Nephron (organoid): ENCODE measurements around the gene SORL1.

Experiments
- H3K27ac Mint-ChIP-seq, 3 experiments: 2 replicates each; pipeline ENCODE4 v1.8.0; 2020; ENCODE audit warnings: mixed read lengths in 3 of 3, mild to moderate bottlenecking in 2 of 3, moderate library complexity in 1 of 3
- H3K27me3 Mint-ChIP-seq: 2 replicates; pipeline ENCODE4 v1.8.0; 2021; ENCODE audit warnings: low read depth, mild to moderate bottlenecking, moderate library complexity, mixed read lengths
- H3K36me3 Mint-ChIP-seq: 2 replicates; pipeline ENCODE4 v1.8.0; 2020; ENCODE audit warnings: low read depth, mixed read lengths
- H3K4me1 Mint-ChIP-seq: 2 replicates; pipeline ENCODE4 v1.8.0; 2020; ENCODE audit warnings: mixed read lengths
- H3K4me3 Mint-ChIP-seq, 3 experiments: 2 replicates each; pipeline ENCODE4 v1.8.0; 2020; ENCODE audit warnings: mild to moderate bottlenecking in 3 of 3, mixed read lengths in 3 of 3, moderate library complexity in 2 of 3
- H3K9me3 Mint-ChIP-seq: 2 replicates; pipeline ENCODE4 v1.8.0; 2020; ENCODE audit warnings: mixed read lengths
- CTCF ChIP-seq, 3 experiments: fragments of 200-600 bp; sonication (generic); IDR thresholded peaks; one replicate each; pipeline ENCODE4 v1.5.0; 2021; ENCODE audit warnings: antibody characterized with exemption in 3 of 3; ENCODE audit not compliant: unreplicated experiment in 3 of 3

The SORL1 gene

GRCh38 chr11:121467965-121468364, 15.9 kb downstream of the SORL1 start:
- peaks cover 23% of the 10 kb centered on the region for H3K27me3 Mint-ChIP-seq
- no peak for TF ChIP-seq CTCF (IDR thresholded peaks at IDR 0.05; ENCODE audit: unreplicated experiment in 3 of 3)
- no peaks in the 10 kb centered on the region for H3K9me3 Mint-ChIP-seq
- peaks cover 11% of the 10 kb centered on the region for H3K36me3 Mint-ChIP-seq
- H3K27ac Mint-ChIP-seq = peak overlapping the region; percentile 43 to 95 (median 53)
- no peak overlapping the region for H3K4me3 Mint-ChIP-seq
- H3K4me1 Mint-ChIP-seq = peaks cover 32% of the 10 kb centered on the region

GRCh38 chr11:121469910-121470309, 17.8 kb downstream of the SORL1 start:
- Mint-ChIP-seq H3K4me3 (no peak overlapping the region), H3K27ac (no peak overlapping the region), H3K36me3 (peaks cover 16% of the 10 kb centered on the region), H3K27me3 (peaks cover 26% of the 10 kb centered on the region), H3K9me3 (no peaks in the 10 kb centered on the region), H3K4me1 (peaks cover 24% of the 10 kb centered on the region)
- no peak for TF ChIP-seq CTCF (IDR thresholded peaks at IDR 0.05; ENCODE audit: unreplicated experiment in 3 of 3)

DNA sequence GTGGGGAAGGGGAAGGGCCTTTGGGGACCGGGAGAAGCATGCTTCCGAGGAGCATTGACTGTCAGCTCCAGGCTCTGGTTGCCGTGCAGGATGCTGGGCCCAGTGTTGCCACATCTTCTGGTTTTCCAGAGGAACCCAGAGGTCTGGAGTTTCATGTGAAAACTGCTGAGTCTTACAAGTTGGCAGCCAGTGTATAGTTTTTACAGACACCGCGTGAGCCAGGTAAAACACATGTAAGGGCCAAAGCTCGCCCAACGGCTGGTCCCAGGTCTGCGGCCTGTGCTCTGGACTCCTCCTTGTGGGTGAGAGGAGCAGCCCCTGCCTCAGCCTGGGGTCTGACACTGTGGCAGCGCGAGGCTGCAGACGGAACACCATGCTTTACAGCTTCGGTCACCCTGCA, 19.1 kb downstream of the SORL1 start:
- H3K36me3 Mint-ChIP-seq = peaks cover 16% of the 10 kb centered on the region
- H3K4me1 Mint-ChIP-seq = peaks cover 15% of the 10 kb centered on the region
- no peak overlapping the region for H3K4me3 Mint-ChIP-seq
- TF ChIP-seq CTCF (IDR thresholded peaks at IDR 0.05; ENCODE audit: unreplicated experiment in 3 of 3) = no peak
- peaks cover 23% of the 10 kb centered on the region for H3K27me3 Mint-ChIP-seq
- no peaks in the 10 kb centered on the region for H3K9me3 Mint-ChIP-seq
- H3K27ac Mint-ChIP-seq = no peak overlapping the region

DNA sequence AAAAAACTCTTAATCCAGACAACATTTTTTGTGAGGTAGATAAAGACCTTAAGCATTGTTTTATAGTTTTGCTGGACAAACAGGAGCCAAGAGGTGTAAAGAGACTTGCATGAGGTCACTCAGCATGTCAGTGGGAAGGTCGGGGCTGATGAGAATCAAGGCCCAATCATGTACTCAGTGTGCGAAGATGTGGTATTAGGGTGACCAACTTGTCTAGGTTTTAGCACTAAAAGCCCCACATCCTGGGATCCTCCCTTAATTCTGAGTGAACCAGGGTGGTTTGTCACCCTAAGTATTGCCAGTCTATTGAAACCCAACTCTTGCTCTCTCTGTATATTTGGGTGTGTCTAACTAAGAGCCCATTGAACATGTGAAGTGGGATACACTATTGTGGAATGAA, 20.2 kb downstream of the SORL1 start:
- Mint-ChIP-seq H3K4me1 (peaks cover 7% of the 10 kb centered on the region), H3K4me3 (no peak overlapping the region), H3K27me3 (peaks cover 17% of the 10 kb centered on the region), H3K9me3 (no peaks in the 10 kb centered on the region), H3K27ac (no peak overlapping the region), H3K36me3 (peaks cover 16% of the 10 kb centered on the region)
- TF ChIP-seq CTCF (IDR thresholded peaks at IDR 0.05; ENCODE audit: unreplicated experiment in 3 of 3) = no peak

DNA sequence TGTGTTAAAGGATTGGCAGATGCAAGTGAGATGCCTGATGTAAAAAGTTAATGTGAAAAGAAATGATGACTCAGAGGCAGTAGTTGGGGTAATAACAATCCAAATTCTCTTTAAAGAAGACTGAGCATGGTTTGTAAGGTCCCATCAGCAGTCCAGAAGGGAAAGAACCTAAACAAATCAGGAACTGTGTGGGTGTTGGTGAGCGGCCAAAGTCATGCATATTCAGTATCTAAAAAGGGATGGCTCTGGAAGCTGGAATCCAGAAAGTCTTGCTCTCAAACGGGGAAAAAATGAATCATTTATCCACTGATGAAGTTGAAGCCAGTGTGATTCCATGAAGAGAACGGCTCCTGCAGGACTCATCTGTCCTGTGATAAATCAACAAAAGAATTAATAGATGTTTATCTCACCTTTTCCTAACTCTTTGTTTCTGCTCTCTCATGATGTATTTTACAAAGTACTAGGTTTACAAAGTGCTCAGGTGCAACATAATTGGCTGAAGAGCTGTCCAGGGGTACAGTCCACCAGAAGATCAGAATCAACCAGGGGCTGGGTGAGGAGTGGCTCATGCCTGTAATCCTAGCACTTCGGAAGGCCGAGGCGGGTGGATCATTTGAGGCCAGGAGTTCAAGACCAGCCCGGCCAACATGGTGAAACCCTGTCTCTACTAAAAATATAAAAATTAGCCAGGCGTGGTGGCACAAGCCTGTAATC, 21.1 kb downstream of the SORL1 start:
- peaks cover 13% of the 10 kb centered on the region for H3K27me3 Mint-ChIP-seq
- H3K36me3 Mint-ChIP-seq = peaks cover 16% of the 10 kb centered on the region
- H3K4me1 Mint-ChIP-seq = peaks cover under 1% of the 10 kb centered on the region
- no peaks in the 10 kb centered on the region for H3K9me3 Mint-ChIP-seq
- no peak overlapping the region for H3K27ac Mint-ChIP-seq
- TF ChIP-seq CTCF (IDR thresholded peaks at IDR 0.05; ENCODE audit: unreplicated experiment in 3 of 3) = no peak
- no peak overlapping the region for H3K4me3 Mint-ChIP-seq

- Mint-ChIP-seq H3K4me1 (peaks cover 15% of the 10 kb centered on the region), H3K27ac (no peak overlapping the region), H3K9me3 (no peaks in the 10 kb centered on the region), H3K27me3 (peaks cover 7% of the 10 kb centered on the region), H3K4me3 (no peak overlapping the region), H3K36me3 (peaks cover 13% of the 10 kb centered on the region)
- no peak for TF ChIP-seq CTCF (IDR thresholded peaks at IDR 0.05; ENCODE audit: unreplicated experiment in 3 of 3)
Measured at GRCh38 chr11:121474680-121475079, 22.6 kb downstream of the SORL1 start.
